Muscle layer of duodenum (tissue), 2 donors: ENCODE results near the gene GGPS1.
"Not testable (repeated sequence)": the region's sequence is repeated elsewhere in the genome, so short reads cannot be mapped to it uniquely, and the experiment has no call there.

Source experiments
- H3K27ac ChIP-seq: one replicate; pipeline ENCODE4 v1.7.0; 2013; ENCODE audit warnings: mild to moderate bottlenecking, low read length
- H3K27me3 ChIP-seq: one replicate; pipeline ENCODE4 v1.7.0; 2013; ENCODE audit warnings: low read depth, mild to moderate bottlenecking, control low read depth, low read length
- H3K36me3 ChIP-seq, 2 donors: one replicate each; pipeline ENCODE4 v1.7.0; 2013; ENCODE audit warnings: low read length in 2 of 2, control low read depth in 1 of 2, mild to moderate bottlenecking in 1 of 2; ENCODE audit not compliant: insufficient read depth in 2 of 2, control insufficient read depth in 1 of 2
- H3K4me1 ChIP-seq, 2 donors: one replicate each; pipeline ENCODE4 v1.7.0; 2013; ENCODE audit warnings: low read length in 2 of 2, mild to moderate bottlenecking in 2 of 2, control low read depth in 1 of 2, moderate library complexity in 1 of 2; ENCODE audit not compliant: insufficient read depth in 2 of 2, control insufficient read depth in 1 of 2
- H3K4me3 ChIP-seq, 2 donors: one replicate each; pipeline ENCODE4 v1.7.0; 2013; ENCODE audit warnings: low read length in 2 of 2, low read depth in 1 of 2, mild to moderate bottlenecking in 1 of 2
- H3K9me3 ChIP-seq, 2 donors: one replicate each; pipeline ENCODE4 v1.7.0; 2013; ENCODE audit warnings: low read length in 2 of 2, control low read depth in 1 of 2, mild to moderate bottlenecking in 1 of 2; ENCODE audit not compliant: control insufficient read depth in 1 of 2
- donor health status: healthy.

GGPS1 gene

GRCh38 chr1:235343726-235344125 lies 15.4 kb downstream of the GGPS1 start:
- Histone ChIP-seq H3K4me3 (no peak overlapping the region), H3K36me3 (peaks cover 17 to 27% of the 10 kb centered on the region in 2 donors), H3K27me3 (no peaks in the 10 kb centered on the region), H3K9me3 (no peaks in the 10 kb centered on the region), H3K4me1 (peaks cover 0 to 5% of the 10 kb centered on the region in 2 donors), H3K27ac (no peak overlapping the region)

- Histone ChIP-seq H3K4me1 (no peaks in the 10 kb centered on the region), H3K36me3 (no peaks in the 10 kb centered on the region), H3K27ac (no peak overlapping the region), H3K9me3 (no peaks in the 10 kb centered on the region), H3K27me3 (no peaks in the 10 kb centered on the region), H3K4me3 (no peak overlapping the region)
These were observed 23.1 kb downstream of the GGPS1 start for GRCh38 chr1:235351441-235351840.

- H3K4me3 ChIP-seq: no peak overlapping the region
- H3K27me3 ChIP-seq: no peaks in the 10 kb centered on the region
- H3K4me1 ChIP-seq: no peaks in the 10 kb centered on the region
- H3K36me3 ChIP-seq: no peaks in the 10 kb centered on the region
- H3K27ac ChIP-seq: no peak overlapping the region
- no peaks in the 10 kb centered on the region for H3K9me3 ChIP-seq
These were observed 23.5 kb downstream of the GGPS1 start for GRCh38 chr1:235351898-235352297.

- H3K4me3 ChIP-seq: no peak overlapping the region
- H3K27ac ChIP-seq: no peak overlapping the region
- no peaks in the 10 kb centered on the region for H3K36me3 ChIP-seq
- no peaks in the 10 kb centered on the region for H3K4me1 ChIP-seq
- no peaks in the 10 kb centered on the region for H3K27me3 ChIP-seq
- H3K9me3 ChIP-seq: no peaks in the 10 kb centered on the region
These were observed 29.4 kb downstream of the GGPS1 start for GRCh38 chr1:235357485-235358373.

- Histone ChIP-seq H3K4me3 (no peak overlapping the region), H3K36me3 (no peaks in the 10 kb centered on the region), H3K4me1 (no peaks in the 10 kb centered on the region), H3K27ac (no peak overlapping the region), H3K9me3 (no peaks in the 10 kb centered on the region), H3K27me3 (no peaks in the 10 kb centered on the region)
These were observed 30.5 kb downstream of the GGPS1 start for GRCh38 chr1:235358899-235359298.

GRCh38 chr1:235364189-235364588 lies 35.8 kb downstream of the GGPS1 start:
- not testable (repeated sequence) for H3K4me3 ChIP-seq, H3K9me3 ChIP-seq, H3K36me3 ChIP-seq, H3K4me1 ChIP-seq, H3K27ac ChIP-seq, H3K27me3 ChIP-seq

- Histone ChIP-seq H3K27me3 (no peaks in the 10 kb centered on the region), H3K36me3 (no peaks in the 10 kb centered on the region), H3K4me3 (no peak overlapping the region), H3K9me3 (no peaks in the 10 kb centered on the region), H3K27ac (no peak overlapping the region), H3K4me1 (peaks cover 0 to 8% of the 10 kb centered on the region in 2 donors)
These were observed 37.9 kb downstream of the GGPS1 start for GRCh38 chr1:235366286-235366685.

GRCh38 chr1:235367000-235367908 lies 38.9 kb downstream of the GGPS1 start, which contains the start of gene TBCE:
Gene TBCE, plus strand, starts transcription at chr1:235367427. Its CDS starts 12,623 bp downstream, at chr1:235380050.
- Histone ChIP-seq H3K27me3 (no peaks in the 10 kb centered on the region), H3K4me1 (peaks cover 0 to 8% of the 10 kb centered on the region in 2 donors), H3K4me3 (peak within 1 kb of the TSS; percentile 84 to 89), H3K9me3 (no peaks in the 10 kb centered on the region), H3K36me3 (no peaks in the 10 kb centered on the region), H3K27ac (peak within 1 kb of the TSS; percentile 86)

GRCh38 chr1:235368428-235368827 lies 40.1 kb downstream of the GGPS1 start:
- no peaks in the 10 kb centered on the region for H3K9me3 ChIP-seq
- H3K36me3 ChIP-seq: no peaks in the 10 kb centered on the region
- peaks cover 0 to 8% of the 10 kb centered on the region in 2 donors for H3K4me1 ChIP-seq
- H3K27me3 ChIP-seq: no peaks in the 10 kb centered on the region
- H3K27ac ChIP-seq: no peak overlapping the region
- H3K4me3 ChIP-seq: peak overlapping the region; percentile 84 to 89

GRCh38 chr1:235369802-235370201 lies 41.4 kb downstream of the GGPS1 start:
- Histone ChIP-seq H3K27ac (no peak overlapping the region), H3K4me1 (peaks cover 0 to 8% of the 10 kb centered on the region in 2 donors), H3K4me3 (no peak overlapping the region), H3K9me3 (no peaks in the 10 kb centered on the region), H3K27me3 (no peaks in the 10 kb centered on the region), H3K36me3 (no peaks in the 10 kb centered on the region)

GRCh38 chr1:235375919-235376605 lies 47.7 kb downstream of the GGPS1 start:
- Histone ChIP-seq H3K27ac (no peak overlapping the region), H3K36me3 (peaks cover 6 to 10% of the 10 kb centered on the region in 2 donors), H3K9me3 (no peaks in the 10 kb centered on the region), H3K4me3 (no peak overlapping the region), H3K4me1 (no peaks in the 10 kb centered on the region), H3K27me3 (no peaks in the 10 kb centered on the region)
